ENCODE data around the gene BEND5.

DNA sequence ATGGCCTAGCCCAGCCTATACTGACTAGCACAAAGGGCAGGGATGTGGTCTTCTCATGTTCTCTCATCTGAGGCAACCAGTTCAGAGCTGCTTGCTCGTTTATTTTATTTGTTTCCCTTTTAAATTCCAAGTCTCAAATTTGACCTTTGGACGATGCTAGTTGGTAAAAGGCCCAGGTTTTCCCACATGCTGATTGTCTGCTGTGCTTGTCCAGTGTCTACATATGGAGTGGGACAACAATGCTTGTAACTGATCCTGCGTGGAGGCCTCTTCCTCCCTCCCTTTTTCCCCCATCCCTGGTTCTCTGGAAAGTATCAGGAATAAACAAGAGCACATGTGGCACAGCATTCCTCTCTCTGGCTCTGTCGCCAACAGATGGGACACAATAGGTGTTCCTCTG is 34.0 kb upstream of the BEND5 start:
- TF ChIP-seq, protein P1, sequence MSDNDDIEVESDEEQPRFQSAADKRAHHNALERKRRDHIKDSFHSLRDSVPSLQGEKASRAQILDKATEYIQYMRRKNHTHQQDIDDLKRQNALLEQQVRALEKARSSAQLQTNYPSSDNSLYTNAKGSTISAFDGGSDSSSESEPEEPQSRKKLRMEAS (IDR thresholded peaks at IDR 0.05; ENCODE audit: low read depth, low read length) = no peak
- TF ChIP-seq, protein P2, sequence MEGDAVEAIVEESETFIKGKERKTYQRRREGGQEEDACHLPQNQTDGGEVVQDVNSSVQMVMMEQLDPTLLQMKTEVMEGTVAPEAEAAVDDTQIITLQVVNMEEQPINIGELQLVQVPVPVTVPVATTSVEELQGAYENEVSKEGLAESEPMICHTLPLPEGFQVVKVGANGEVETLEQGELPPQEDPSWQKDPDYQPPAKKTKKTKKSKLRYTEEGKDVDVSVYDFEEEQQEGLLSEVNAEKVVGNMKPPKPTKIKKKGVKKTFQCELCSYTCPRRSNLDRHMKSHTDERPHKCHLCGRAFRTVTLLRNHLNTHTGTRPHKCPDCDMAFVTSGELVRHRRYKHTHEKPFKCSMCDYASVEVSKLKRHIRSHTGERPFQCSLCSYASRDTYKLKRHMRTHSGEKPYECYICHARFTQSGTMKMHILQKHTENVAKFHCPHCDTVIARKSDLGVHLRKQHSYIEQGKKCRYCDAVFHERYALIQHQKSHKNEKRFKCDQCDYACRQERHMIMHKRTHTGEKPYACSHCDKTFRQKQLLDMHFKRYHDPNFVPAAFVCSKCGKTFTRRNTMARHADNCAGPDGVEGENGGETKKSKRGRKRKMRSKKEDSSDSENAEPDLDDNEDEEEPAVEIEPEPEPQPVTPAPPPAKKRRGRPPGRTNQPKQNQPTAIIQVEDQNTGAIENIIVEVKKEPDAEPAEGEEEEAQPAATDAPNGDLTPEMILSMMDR (IDR thresholded peaks at IDR 0.05; ENCODE audit: low read depth, low read length) = no peak
- no peak for TF ChIP-seq MYC (IDR thresholded peaks at IDR 0.05; ENCODE audit: low read depth, low read length)
